HepG2 (cell line): Measurements from ENCODE around the gene UBE2E1. TPM values are rescaled to one million over a fixed set of nuclear protein-coding genes. Genes with fewer than 3 reads are reported as not detected.

ENCODE experiments used
- ATAC-seq: fragments of 200-7000 bp; cut with Tn5 transposase; 3 replicates; pipeline ENCODE4 v1.9.1; 2020; ENCODE audit warnings: mild to moderate bottlenecking, moderate library complexity
- BruUV-seq: library from RNA; stranded (reverse); fragments of 400-500 nt; replicated peaks from 2 replicates; lab custom pipeline; 2021; lab: Mats Ljungman, UMichigan
- CTCF ChIA-PET: fragments of 300-600 bp; formaldehyde crosslinking; extraction: SDS; loops from one replicate; lab custom pipeline; 2021; ENCODE audit warnings: low total read pairs, inconsistent platforms, low intra/inter-chr PET ratio; lab: Yijun Ruan, JAX
- POLR2A ChIA-PET: fragments of 350-600 bp; sonication (Branson Sonifier 250); formaldehyde crosslinking; loops from one replicate; lab custom pipeline; 2020; ENCODE audit warnings: antibody characterized with exemption, inconsistent platforms; lab: Yijun Ruan, JAX
- DNase-seq: peaks from one replicate; pipeline ENCODE4 v3.0.0-alpha.2; 2015; ENCODE audit warnings: low spot score
- FAIRE-seq: peaks from 3 replicates; lab custom pipeline; 2011; peaks lifted over from hg19 to GRCh38; lab: Jason Lieb, UNC
- H2AFZ ChIP-seq: one replicate; pipeline ENCODE4 v1.6.1; 2011; ENCODE audit warnings: low read length, inconsistent platforms
- H3K27ac ChIP-seq: fragments of 300-600 bp; 3 replicates; pipeline ENCODE4 v1.8.0; 2011; ENCODE audit warnings: mixed run types, mild to moderate bottlenecking, mixed read lengths, low read length, inconsistent platforms; ENCODE audit not compliant: insufficient read depth; ENCODE audit errors: extremely low read length
- H3K27me3 ChIP-seq, 2 experiments: fragments of 200-600 bp in 1 of 2; 2 replicates in 1 of 2; 3 replicates in 1 of 2; pipeline versions ENCODE4 v1.6.0 to v1.8.0; 2011; ENCODE audit warnings: low read length in 2 of 2, mild to moderate bottlenecking in 2 of 2, moderate library complexity in 2 of 2, inconsistent platforms in 1 of 2; ENCODE audit not compliant: insufficient read depth in 2 of 2, control insufficient read depth in 1 of 2
- H3K36me3 ChIP-seq, 2 experiments: fragments of 200-600 bp in 1 of 2; replicated peaks in 1 of 2; 2 replicates in 1 of 2; 3 replicates in 1 of 2; pipeline versions ENCODE4 v1.5.1 to v1.8.0; 2011; ENCODE audit warnings: low read length in 2 of 2, inconsistent platforms in 1 of 2; ENCODE audit not compliant: insufficient read depth in 2 of 2, control insufficient read depth in 1 of 2
- H3K4me1 ChIP-seq: 2 replicates; pipeline ENCODE4 v1.5.1; 2012; ENCODE audit warnings: low read length, inconsistent platforms; ENCODE audit not compliant: insufficient read depth
- H3K4me2 ChIP-seq: 2 replicates; pipeline ENCODE4 v1.6.0; 2011; ENCODE audit warnings: low read depth, low read length, inconsistent platforms
- H3K4me3 ChIP-seq, 3 experiments: fragments of 200-600 bp in 1 of 3; sonication (generic), shearing (Covaris generic) in 1 of 3; replicated peaks in 1 of 3; 2 replicates each; pipeline ENCODE4 v1.5.1; 2011 to 2016; ENCODE audit warnings: low read length in 3 of 3, inconsistent platforms in 2 of 3, low read depth in 2 of 3, mild to moderate bottlenecking in 2 of 3, control low read depth in 1 of 3, mixed read lengths in 1 of 3; ENCODE audit not compliant: insufficient read depth in 1 of 3
- H3K79me2 ChIP-seq: one replicate; pipeline ENCODE4 v1.6.1; 2011; ENCODE audit warnings: low read length, inconsistent platforms; ENCODE audit not compliant: insufficient read depth
- H3K9ac ChIP-seq: 2 replicates; pipeline ENCODE4 v1.6.0; 2011; ENCODE audit warnings: mild to moderate bottlenecking, low read depth, low read length, inconsistent platforms; ENCODE audit not compliant: insufficient read depth
- H3K9me3 ChIP-seq: 2 replicates; pipeline ENCODE4 v1.5.1; 2012; ENCODE audit warnings: mild to moderate bottlenecking, low read length
- H4K20me1 ChIP-seq: 2 replicates; pipeline ENCODE4 v1.6.0; 2011; ENCODE audit warnings: inconsistent platforms, mild to moderate bottlenecking, low read length, moderate library complexity; ENCODE audit not compliant: insufficient read depth
- AGO2 ChIP-seq: fragments of 200-400 bp; formaldehyde crosslinking; optimal IDR thresholded peaks from 2 replicates; pipeline ENCODE3; 2017; ENCODE audit warnings: mild to moderate bottlenecking, low read depth, low read length, moderate library complexity
- CC2D1A ChIP-seq: sonication (generic); formaldehyde crosslinking; IDR thresholded peaks from 2 replicates; pipeline ENCODE4 v1.8.1; 2023; ENCODE audit warnings: mild to moderate bottlenecking, missing genetic modification reagents
- FOXP1 ChIP-seq, 2 experiments: fragments of 450-650 bp in 1 of 2; IDR thresholded peaks; 2 replicates each; pipeline ENCODE4 v1.6.1; 2017 to 2018; ENCODE audit warnings: antibody characterized with exemption in 1 of 2
- MTF1 ChIP-seq: sonication (generic); formaldehyde crosslinking; IDR thresholded peaks from 2 replicates; pipeline ENCODE4 v1.5.0; 2020; ENCODE audit warnings: missing genetic modification reagents
- MXD1 ChIP-seq: sonication (generic); formaldehyde crosslinking; IDR thresholded peaks from 2 replicates; pipeline ENCODE4 v1.4.0; 2020; ENCODE audit warnings: mild to moderate bottlenecking, missing genetic modification reagents
- MXD4 ChIP-seq: IDR thresholded peaks from 2 replicates; pipeline ENCODE4 v1.6.1; 2016; ENCODE audit warnings: mild to moderate bottlenecking, missing biosample characterization, missing genetic modification reagents
- NCOA1 ChIP-seq: sonication (generic); formaldehyde crosslinking; IDR thresholded peaks from 2 replicates; pipeline ENCODE4 v1.9.0; 2021; ENCODE audit warnings: missing genetic modification reagents
- RNF2 ChIP-seq: fragments of 450-650 bp; conservative IDR thresholded peaks from 2 replicates; pipeline ENCODE4 v1.6.1; 2016; ENCODE audit warnings: low read depth
- ZKSCAN1 ChIP-seq: fragments of 150-350 bp; IDR thresholded peaks from 2 replicates; pipeline ENCODE4 v1.6.1; 2014; ENCODE audit warnings: low read length
- ZNF207 ChIP-seq: fragments of 450-650 bp; IDR thresholded peaks from 2 replicates; pipeline ENCODE4 v1.6.1; 2016; ENCODE audit warnings: antibody characterized with exemption, borderline replicate concordance
- ZNF432 ChIP-seq: sonication (generic); formaldehyde crosslinking; IDR thresholded peaks from 2 replicates; pipeline ENCODE4 v1.5.0; 2020; ENCODE audit warnings: missing genetic modification reagents, mild to moderate bottlenecking, borderline replicate concordance
- ZNF609 ChIP-seq: sonication (generic); formaldehyde crosslinking; IDR thresholded peaks from 2 replicates; pipeline ENCODE4 v1.4.0; 2020; ENCODE audit warnings: mild to moderate bottlenecking, missing genetic modification reagents, borderline replicate concordance
- ZNF614 ChIP-seq: IDR thresholded peaks from 2 replicates; pipeline ENCODE4 v1.6.1; 2018; ENCODE audit warnings: missing biosample characterization, missing genetic modification reagents, inconsistent platforms, borderline replicate concordance
- ZNF879 ChIP-seq: sonication (generic); formaldehyde crosslinking; IDR thresholded peaks from 2 replicates; pipeline ENCODE4 v1.8.1; 2023; ENCODE audit warnings: missing genetic modification reagents
- WGBS: methylation state at CpG from one replicate; pipeline ENCODE4 v1.1.6; 2017; ENCODE audit warnings: low lambda C conversion rate; 5-methylcytosine and 5-hydroxymethylcytosine counted together
- in situ Hi-C: cut with HindIII; loops from 2 replicates; pipeline ENCODE4 v1.10.0; 2017; ENCODE audit warnings: low pct_unique_long_range_greater_than_20kb; ENCODE audit not compliant: extremely low pct_ligation_motif_present
- intact Hi-C: fragments of 100-400 bp; cut with micrococcal nuclease; formaldehyde crosslinking; loops from one replicate; pipeline ENCODE4 v1.10.0; 2022; ENCODE audit not compliant: unreplicated experiment
- polyA plus RNA-seq, 8 experiments: library from polyadenylated mRNA; depleted of rRNA in 3 of 8; stranded (reverse) in 7 of 8; unstranded in 1 of 8; fragments of >200 nt; fragmentation: Illumina TruSeq in 4 of 8; extraction: Trizol in 4 of 8; gene quantifications; 2 replicates each; pipeline versions ENCODE4 v1.2.1 to v1.2.3, GENCODE V29; 2011 to 2016; ENCODE audit warnings: low read depth in 4 of 8, missing spikeins in 1 of 8, mixed read lengths in 1 of 8; ENCODE audit not compliant: insufficient read depth in 1 of 8
- total RNA-seq, 5 experiments: library from RNA; depleted of rRNA; stranded (reverse); fragments of >200 nt; fragmentation: Illumina TruSeq; extraction: Trizol; gene quantifications; 2 replicates each; pipeline ENCODE4 v1.2.3, GENCODE V29; 2016; ENCODE audit warnings: low read depth in 1 of 5

UBE2E1 gene
- total and polyA plus RNA-seq, 2 of the 13 experiments (the other 11 are each of a cell fraction or from before 2014, with no cell fraction given): 55.4 to 61.8 TPM

GRCh38 chr3:23756206-23756840, 49.4 kb upstream of the UBE2E1 start:
- no peak overlapping the region for H3K9ac ChIP-seq
- no peak for FAIRE-seq
- TF ChIP-seq ZNF614 (no peak), RNF2 (no peak), CC2D1A (CRISPR knock-in tag) (no peak), MXD1 (no peak), MTF1 (CRISPR knock-in tag) (no peak), ZNF879 (CRISPR knock-in tag) (no peak), ZNF207 (no peak), FOXP1 (IDR thresholded peaks at IDR 0.05) (no peak), FOXP1 (CRISPR knock-in tag; IDR thresholded peaks at IDR 0.05) (no peak), AGO2 (no peak), NCOA1 (CRISPR knock-in tag) (no peak), ZNF609 (CRISPR knock-in tag) (no peak), ZKSCAN1 (no peak), MXD4 (no peak), ZNF432 (CRISPR knock-in tag) (no peak)

More at GRCh38 chr3:23756206-23756840, 49.4 kb upstream of the UBE2E1 start:
- ChIA-PET POLR2A (no interaction called here), CTCF (no interaction called here)
- WGBS: 3% methylated on average over 3 of the region's 3 CpGs
- in situ Hi-C loops: no loop called here
- H3K27ac ChIP-seq: no peak overlapping the region
- no peaks in the 10 kb centered on the region for H3K4me1 ChIP-seq
- no peaks in the 10 kb centered on the region for H4K20me1 ChIP-seq
- H3K36me3 ChIP-seq: no peaks in the 10 kb centered on the region
- H3K4me2 ChIP-seq: no peak overlapping the region
- peaks cover 0 to 7% of the 10 kb centered on the region in 2 experiments; a peak in 1 of 5 replicates for H3K27me3 ChIP-seq
- H2AFZ ChIP-seq: no peak overlapping the region
- no peaks in the 10 kb centered on the region for H3K9me3 ChIP-seq
- H3K79me2 ChIP-seq: no peaks in the 10 kb centered on the region
- no peak overlapping the region for H3K4me3 ChIP-seq
- DNase-seq (no peak), ATAC-seq (no peak)
- no TSS peak for BruUV-seq
- intact Hi-C loops: no loop called here
